ENCODE results near the gene PPP2R5D. TPM values are rescaled to one million over a fixed set of nuclear protein-coding genes. Genes with fewer than 3 reads are reported as not detected.

Gene PPP2R5D
- total RNA-seq, 1 experiment from 2014 or later, result 52.7 TPM

GRCh38 chr6:42974919-42975505 lies 9.4 kb upstream of the PPP2R5D start:
- H3K36me3 Mint-ChIP-seq, result no peaks in the 10 kb centered on the region
- no peaks in the 10 kb centered on the region for H3K27me3 Mint-ChIP-seq (ENCODE audit: low read depth)
- peaks cover 17% of the 10 kb centered on the region for H3K4me1 Mint-ChIP-seq
- TF ChIP-seq NFATC4 (CRISPR knock-in tag; IDR thresholded peaks at IDR 0.05) (no peak), NR3C1 (CRISPR knock-in tag; conservative IDR thresholded peaks at IDR 0.05; ENCODE audit: low read depth) (no peak), ZNF416 (CRISPR knock-in tag; IDR thresholded peaks at IDR 0.05) (no peak), CREB1 (CRISPR knock-in tag; IDR thresholded peaks at IDR 0.05) (no peak), JUN (CRISPR knock-in tag; IDR thresholded peaks at IDR 0.05) (no peak), MLX (CRISPR knock-in tag; IDR thresholded peaks at IDR 0.05) (no peak), MXD4 (CRISPR knock-in tag; IDR thresholded peaks at IDR 0.05; ENCODE audit: borderline replicate concordance) (no peak), ZNF532 (CRISPR knock-in tag; IDR thresholded peaks at IDR 0.05; ENCODE audit: borderline replicate concordance) (no peak), EMX1 (CRISPR knock-in tag; IDR thresholded peaks at IDR 0.05) (no peak), KAT7 (CRISPR knock-in tag; IDR thresholded peaks at IDR 0.05; ENCODE audit: borderline replicate concordance) (no peak), ESRRA (CRISPR knock-in tag; IDR thresholded peaks at IDR 0.05; ENCODE audit: borderline replicate concordance) (no peak), ZNF138 (CRISPR knock-in tag; conservative IDR thresholded peaks at IDR 0.05) (no peak)
- TF ChIP-seq, protein P1, sequence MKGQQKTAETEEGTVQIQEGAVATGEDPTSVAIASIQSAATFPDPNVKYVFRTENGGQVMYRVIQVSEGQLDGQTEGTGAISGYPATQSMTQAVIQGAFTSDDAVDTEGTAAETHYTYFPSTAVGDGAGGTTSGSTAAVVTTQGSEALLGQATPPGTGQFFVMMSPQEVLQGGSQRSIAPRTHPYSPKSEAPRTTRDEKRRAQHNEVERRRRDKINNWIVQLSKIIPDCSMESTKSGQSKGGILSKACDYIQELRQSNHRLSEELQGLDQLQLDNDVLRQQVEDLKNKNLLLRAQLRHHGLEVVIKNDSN (CRISPR knock-in tag; IDR thresholded peaks at IDR 0.05), result no peak
- ChIA-PET CTCF (interaction anchor here (1.5 kb wide), 1 partner anchor 12 kb away, joined by 6 read pairs; no protein-coding TSS in a partner anchor), POLR2A (interaction anchor here (0.6 kb wide), 2 partner anchors 8 to 183 kb away, joined by 3 to 4 read pairs; no protein-coding TSS in a partner anchor)
- no peak overlapping the region for H3K27ac Mint-ChIP-seq
- ATAC-seq (no peak), DNase-seq (ENCODE audit: low spot score) (no peak)
- H3K9me3 Mint-ChIP-seq, result no peaks in the 10 kb centered on the region
- no peak overlapping the region for H3K4me3 Mint-ChIP-seq

- TF ChIP-seq ZNF138 (CRISPR knock-in tag; conservative IDR thresholded peaks at IDR 0.05) (no peak), CREM (CRISPR knock-in tag; IDR thresholded peaks at IDR 0.05) (no peak), NR2C2 (CRISPR knock-in tag; IDR thresholded peaks at IDR 0.05) (no peak), RELA (CRISPR knock-in tag; IDR thresholded peaks at IDR 0.05; ENCODE audit: borderline replicate concordance) (no peak), SOX15 (CRISPR knock-in tag; IDR thresholded peaks at IDR 0.05) (no peak), TEAD4 (CRISPR knock-in tag; IDR thresholded peaks at IDR 0.05) (no peak), TCF7 (CRISPR knock-in tag; IDR thresholded peaks at IDR 0.05; ENCODE audit: low read depth) (no peak), E2F5 (CRISPR knock-in tag; IDR thresholded peaks at IDR 0.05) (no peak), GABPB1 (CRISPR knock-in tag; IDR thresholded peaks at IDR 0.05) (no peak), EMX1 (CRISPR knock-in tag; IDR thresholded peaks at IDR 0.05) (no peak)
- TF ChIP-seq, protein P2, sequence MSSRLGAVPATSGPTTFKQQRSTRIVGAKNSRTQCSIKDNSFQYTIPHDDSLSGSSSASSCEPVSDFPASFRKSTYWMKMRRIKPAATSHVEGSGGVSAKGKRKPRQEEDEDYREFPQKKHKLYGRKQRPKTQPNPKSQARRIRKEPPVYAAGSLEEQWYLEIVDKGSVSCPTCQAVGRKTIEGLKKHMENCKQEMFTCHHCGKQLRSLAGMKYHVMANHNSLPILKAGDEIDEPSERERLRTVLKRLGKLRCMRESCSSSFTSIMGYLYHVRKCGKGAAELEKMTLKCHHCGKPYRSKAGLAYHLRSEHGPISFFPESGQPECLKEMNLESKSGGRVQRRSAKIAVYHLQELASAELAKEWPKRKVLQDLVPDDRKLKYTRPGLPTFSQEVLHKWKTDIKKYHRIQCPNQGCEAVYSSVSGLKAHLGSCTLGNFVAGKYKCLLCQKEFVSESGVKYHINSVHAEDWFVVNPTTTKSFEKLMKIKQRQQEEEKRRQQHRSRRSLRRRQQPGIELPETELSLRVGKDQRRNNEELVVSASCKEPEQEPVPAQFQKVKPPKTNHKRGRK (CRISPR knock-in tag; IDR thresholded peaks at IDR 0.05; ENCODE audit: borderline replicate concordance), result no peak
- TF ChIP-seq, protein P3, sequence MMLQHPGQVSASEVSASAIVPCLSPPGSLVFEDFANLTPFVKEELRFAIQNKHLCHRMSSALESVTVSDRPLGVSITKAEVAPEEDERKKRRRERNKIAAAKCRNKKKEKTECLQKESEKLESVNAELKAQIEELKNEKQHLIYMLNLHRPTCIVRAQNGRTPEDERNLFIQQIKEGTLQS (CRISPR knock-in tag; conservative IDR thresholded peaks at IDR 0.05), result no peak
- ATAC-seq (peak; percentile 22), DNase-seq (ENCODE audit: low spot score) (peak; percentile 40)
- Mint-ChIP-seq H3K4me1 (peaks cover 17% of the 10 kb centered on the region), H3K36me3 (no peaks in the 10 kb centered on the region), H3K27me3 (ENCODE audit: low read depth) (no peaks in the 10 kb centered on the region), H3K27ac (no peak overlapping the region), H3K4me3 (peak overlapping the region; percentile 77), H3K9me3 (no peaks in the 10 kb centered on the region)
- POLR2A ChIA-PET, result interaction anchor here (0.6 to 1.9 kb wide), 12 partner anchors 12 to 540 kb away, joined by 3 to 11 read pairs (median 3); partner anchors contain the start of genes CNPY3, GNMT, KLC4 and KLHDC3
- CTCF ChIA-PET, result interaction anchor here (1.1 to 3.7 kb wide), 7 partner anchors 10 to 165 kb away, joined by 3 to 19 read pairs (median 5); partner anchors contain the start of genes KLHDC3 and MEA1
Measured at GRCh38 chr6:42978487-42978838, 5.9 kb upstream of the PPP2R5D start.

Data from WTC11 (cell line).